Gastrocnemius medialis (tissue), 4 donors: ENCODE measurements around the gene DUSP16. TPM values are rescaled to one million over a fixed set of nuclear protein-coding genes. Genes with fewer than 3 reads are reported as not detected.

ENCODE experiments used
- ATAC-seq, 2 donors: fragments of 150-250 bp; one replicate each; pipeline ENCODE4 v1.9.1; 2016
- DNase-seq, 2 donors: peaks; one replicate each; pipeline ENCODE4 v3.0.0-alpha.2; 2019
- H3K27ac ChIP-seq, 4 donors: fragments of 200-600 bp; sonication (generic); 1 replicate in 1 of 4; 2 replicates in 3 of 4; pipeline ENCODE4 v1.5.1; 2016 to 2018; ENCODE audit warnings: mild to moderate bottlenecking in 2 of 4, moderate library complexity in 1 of 4
- H3K27me3 ChIP-seq, 3 donors: fragments of 200-600 bp; sonication (generic) in 2 of 3; 1 replicate in 1 of 3; 2 replicates in 2 of 3; pipeline versions ENCODE4 v1.5.1 to v1.6.0; 2016 to 2019; ENCODE audit warnings: mild to moderate bottlenecking in 1 of 3, moderate library complexity in 1 of 3
- H3K36me3 ChIP-seq, 2 donors: fragments of 200-600 bp; sonication (generic) in 1 of 2; one replicate each; pipeline ENCODE4 v1.5.1; 2017 to 2018
- H3K4me1 ChIP-seq, 2 donors: fragments of 200-600 bp; sonication (generic) in 1 of 2; one replicate each; pipeline ENCODE4 v1.5.1; 2016 to 2017; ENCODE audit warnings: mild to moderate bottlenecking in 2 of 2
- H3K4me3 ChIP-seq, 4 donors: fragments of 200-600 bp; sonication (generic) in 3 of 4; 1 replicate in 1 of 4; 2 replicates in 3 of 4; pipeline ENCODE4 v1.5.1; 2016 to 2019; ENCODE audit warnings: mild to moderate bottlenecking in 2 of 4
- H3K9me3 ChIP-seq, 3 donors: fragments of 200-600 bp; sonication (generic) in 2 of 3; 1 replicate in 1 of 3; 2 replicates in 2 of 3; pipeline ENCODE4 v1.5.1; 2016 to 2019
- CTCF ChIP-seq, 5 experiments: fragments of 450-650 bp in 3 of 5; fragments of 200-600 bp in 2 of 5; sonication (generic) in 2 of 5; IDR thresholded peaks in 4 of 5; conservative IDR thresholded peaks in 1 of 5; 1 replicate in 4 of 5; 2 replicates in 1 of 5; pipeline ENCODE4 v1.5.1; 2016 to 2019; ENCODE audit warnings: antibody characterized with exemption in 5 of 5, mild to moderate bottlenecking in 3 of 5, moderate library complexity in 3 of 5
- POLR2A ChIP-seq, 2 donors: fragments of 450-650 bp; IDR thresholded peaks; one replicate each; pipeline ENCODE4 v1.6.1; 2017; ENCODE audit warnings: antibody characterized with exemption in 2 of 2, mild to moderate bottlenecking in 2 of 2, moderate library complexity in 2 of 2
- in situ Hi-C, 4 donors: fragments of 200-750 bp; cut with MboI; loops; one replicate each; pipeline versions ENCODE4 v1.15.0 to v1.8.0; 2017; ENCODE audit warnings: low sequenced_read_pairs in 4 of 4
- intact Hi-C: fragments of 100-400 bp; cut with DNase I; formaldehyde crosslinking; loops from one replicate; pipeline ENCODE4 v1.15.1; 2023; ENCODE audit warnings: low total_unique reads
- total RNA-seq, 4 donors: library from RNA; depleted of rRNA; stranded (reverse); fragments of >200 nt; gene quantifications; one replicate each; pipeline versions ENCODE4 v1.1.0 to v1.2.3, GENCODE V29; 2016

DUSP16 gene
- total RNA-seq, 4 donors from 2014 or later: 10.9 to 15.7 (median 13.3) TPM

GRCh38 chr12:12466157-12466556, 96.5 kb downstream of the DUSP16 start:
- in situ Hi-C loops (no loop called here), intact Hi-C loops (no loop called here)
- no peak for TF ChIP-seq POLR2A (IDR thresholded peaks at IDR 0.05)
- no peak for TF ChIP-seq CTCF (IDR thresholded peaks at IDR 0.05 in 4 of 5, conservative IDR thresholded peaks at IDR 0.05 in 1 of 5)
- H3K36me3 ChIP-seq: peaks cover 0 to 4% of the 10 kb centered on the region in 2 donors
- DNase-seq (no peak), ATAC-seq (no peak)
- no peak overlapping the region for H3K27ac ChIP-seq
- H3K4me1 ChIP-seq: peaks cover 0 to 7% of the 10 kb centered on the region in 2 donors
- no peak overlapping the region for H3K4me3 ChIP-seq
- no peaks in the 10 kb centered on the region for H3K27me3 ChIP-seq
- H3K9me3 ChIP-seq: no peaks in the 10 kb centered on the region

GRCh38 chr12:12465522-12465921, 97.1 kb downstream of the DUSP16 start:
- in situ Hi-C loops: no loop called here
- H3K27ac ChIP-seq: no peak overlapping the region

GRCh38 chr12:12461923-12462315, 100.7 kb downstream of the DUSP16 start:
- DNase-seq (no peak), ATAC-seq (no peak)
- intact Hi-C loops: no loop called here
- no peaks in the 10 kb centered on the region for H3K9me3 ChIP-seq
- H3K4me1 ChIP-seq: no peaks in the 10 kb centered on the region
- no peak overlapping the region for H3K4me3 ChIP-seq
- in situ Hi-C loops: no loop called here
- H3K27ac ChIP-seq: no peak overlapping the region
- TF ChIP-seq CTCF (IDR thresholded peaks at IDR 0.05 in 4 of 5, conservative IDR thresholded peaks at IDR 0.05 in 1 of 5) (no peak), POLR2A (IDR thresholded peaks at IDR 0.05) (no peak)
- H3K36me3 ChIP-seq: peaks cover 0 to 4% of the 10 kb centered on the region in 2 donors
- H3K27me3 ChIP-seq: no peaks in the 10 kb centered on the region

More at GRCh38 chr12:12465522-12465921, 97.1 kb downstream of the DUSP16 start:
- Histone ChIP-seq H3K4me1 (peaks cover 0 to 7% of the 10 kb centered on the region in 2 donors), H3K27me3 (no peaks in the 10 kb centered on the region), H3K9me3 (no peaks in the 10 kb centered on the region), H3K4me3 (no peak overlapping the region), H3K36me3 (peaks cover 0 to 4% of the 10 kb centered on the region in 2 donors)
- DNase-seq: no peak
- TF ChIP-seq CTCF (IDR thresholded peaks at IDR 0.05 in 4 of 5, conservative IDR thresholded peaks at IDR 0.05 in 1 of 5): no peak
- TF ChIP-seq POLR2A (IDR thresholded peaks at IDR 0.05): no peak
- intact Hi-C loops: no loop called here
- ATAC-seq: no peak

GRCh38 chr12:12460935-12461922, 101.4 kb downstream of the DUSP16 start:
- H3K9me3 ChIP-seq: no peaks in the 10 kb centered on the region
- H3K36me3 ChIP-seq: peaks cover 0 to 4% of the 10 kb centered on the region in 2 donors
- no peak overlapping the region for H3K4me3 ChIP-seq
- no peak overlapping the region for H3K27ac ChIP-seq
- DNase-seq: no peak
- no peak for TF ChIP-seq POLR2A (IDR thresholded peaks at IDR 0.05)
- TF ChIP-seq CTCF (IDR thresholded peaks at IDR 0.05 in 4 of 5, conservative IDR thresholded peaks at IDR 0.05 in 1 of 5): no peak
- in situ Hi-C loops (no loop called here), intact Hi-C loops (no loop called here)
- H3K4me1 ChIP-seq: no peaks in the 10 kb centered on the region
- no peaks in the 10 kb centered on the region for H3K27me3 ChIP-seq
- ATAC-seq: no peak
